ENCODE data around the gene BANP. TPM values are rescaled to one million over a fixed set of nuclear protein-coding genes. Genes with fewer than 3 reads are reported as not detected.
"Not testable (repeated sequence)": the region's sequence is repeated elsewhere in the genome, so short reads cannot be mapped to it uniquely, and the experiment has no call there.

The BANP gene
- total and polyA plus RNA-seq, 2 of the 8 experiments (the other 6 are each of a cell fraction or from before 2014, with no cell fraction given) = 25.8 to 39.8 TPM

DNA sequence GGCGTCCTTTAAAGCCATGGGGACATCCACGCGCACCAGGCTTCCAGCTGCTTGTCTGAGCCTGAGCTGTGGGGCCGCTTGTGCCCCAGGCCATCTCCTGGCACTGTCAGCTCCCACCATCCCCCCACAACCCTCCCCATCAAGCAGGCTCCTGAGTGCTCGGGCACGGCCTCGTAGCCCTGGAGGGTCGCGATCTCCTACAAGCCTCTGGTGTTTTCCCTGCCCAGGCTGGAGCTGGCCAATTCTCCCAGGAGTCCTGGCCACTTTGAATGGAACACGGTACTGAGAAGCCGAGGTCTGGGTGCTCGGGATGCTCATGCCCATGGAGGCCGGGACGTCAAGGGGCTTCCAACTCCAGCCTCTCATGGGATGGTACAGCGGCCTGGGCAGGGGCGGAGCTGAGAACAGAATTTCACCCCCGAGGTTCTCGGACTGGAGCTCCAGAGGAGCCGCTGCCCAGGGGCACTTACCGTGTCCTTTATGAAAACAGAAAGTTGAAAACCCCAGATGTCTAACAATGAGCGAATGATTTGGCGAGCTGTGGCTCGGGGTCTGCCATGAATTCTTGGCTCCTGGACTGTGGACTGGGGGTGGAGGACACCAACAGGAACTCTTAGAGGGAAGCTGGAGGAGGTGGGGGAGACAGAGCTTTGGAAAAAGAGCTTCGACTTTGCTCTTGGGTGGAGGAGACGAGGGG, 142.5 kb downstream of the BANP start:
- DNase-seq (ENCODE audit: low read depth in 1 of 2, low spot score in 2 of 2); H4K8ac ChIP-seq (ENCODE audit: extremely low read depth, insufficient read depth, low read length); H3K27ac ChIP-seq (ENCODE audit: low read depth, low read length); H3K79me2 ChIP-seq (ENCODE audit: control insufficient read depth in 1 of 2, insufficient read depth in 2 of 2, low read length in 2 of 2); H4K20me1 ChIP-seq (replicated peaks in 1 of 2; ENCODE audit: control insufficient read depth in 1 of 2, insufficient read depth in 2 of 2, low read length in 2 of 2); H3K4ac ChIP-seq (replicated peaks; ENCODE audit: insufficient read length, low read depth, low read length); H2BK120ac ChIP-seq (replicated peaks; ENCODE audit: low read depth, low read length); H3K79me1 ChIP-seq (ENCODE audit: low read depth, low read length); FAIRE-seq; H2BK12ac ChIP-seq (ENCODE audit: low read depth, low read length); POLR2A ChIA-PET (ENCODE audit: partially characterized antibody); CTCF ChIA-PET (ENCODE audit: partially characterized antibody); H4K91ac ChIP-seq (replicated peaks; ENCODE audit: insufficient read length, low read length); H2BK15ac ChIP-seq (ENCODE audit: low read length); H3K27me3 ChIP-seq (replicated peaks in 1 of 4; ENCODE audit: control insufficient read depth in 3 of 4, extremely low read depth in 1 of 4, insufficient read depth in 3 of 4, low read length in 3 of 4); H3K4me2 ChIP-seq (ENCODE audit: insufficient read depth in 1 of 2, low read depth in 2 of 2, low read length in 2 of 2); H3K56ac ChIP-seq (replicated peaks; ENCODE audit: insufficient read length, low read depth, low read length); H3K23ac ChIP-seq (ENCODE audit: insufficient read length); H2AK5ac ChIP-seq (ENCODE audit: low read depth, low read length); H3K14ac ChIP-seq (ENCODE audit: insufficient read length); H3K36me3 ChIP-seq (ENCODE audit: control insufficient read depth in 2 of 4, insufficient read depth in 4 of 4, low read length in 3 of 4); H3K18ac ChIP-seq (ENCODE audit: extremely low read depth, low read length); H3K9ac ChIP-seq (replicated peaks in 1 of 4; ENCODE audit: extremely low read depth in 1 of 4, low read depth in 3 of 4, low read length in 3 of 4); H3K9me3 ChIP-seq (ENCODE audit: insufficient read depth in 2 of 2, low read depth in 1 of 2, low read length in 1 of 2); H2BK20ac ChIP-seq (ENCODE audit: low read length); H3K4me3 ChIP-seq (ENCODE audit: extremely low read depth in 1 of 4, insufficient read depth in 2 of 4, low read depth in 3 of 4, low read length in 4 of 4); H2BK5ac ChIP-seq (ENCODE audit: low read depth, low read length); H3K23me2 ChIP-seq (ENCODE audit: low read depth, low read length); H4K5ac ChIP-seq (ENCODE audit: insufficient read length, low read depth, low read length); H2AFZ ChIP-seq (ENCODE audit: low read length); H3K4me1 ChIP-seq (replicated peaks in 1 of 4; ENCODE audit: control insufficient read depth in 3 of 4, insufficient read depth in 4 of 4, low read length in 3 of 4): not testable (repeated sequence)
- WGBS, 2 experiments (ENCODE audit: extremely low coverage in 1 of 2, insufficient coverage in 1 of 2, insufficient read length in 1 of 2, insufficient replicate concordance in 2 of 2, low coverage in 1 of 2, low lambda C conversion rate in 2 of 2, missing lambda C conversion rate in 1 of 2) = 94% methylated on average over 20 of the region's 25 CpGs; no CpG with 5 or more reads in 1 of the 2 experiments

- H4K20me1 ChIP-seq (replicated peaks in 1 of 2; ENCODE audit: control insufficient read depth in 1 of 2, insufficient read depth in 2 of 2, low read length in 2 of 2); H3K27ac ChIP-seq (ENCODE audit: low read depth, low read length); H4K8ac ChIP-seq (ENCODE audit: extremely low read depth, insufficient read depth, low read length); POLR2A ChIA-PET (ENCODE audit: partially characterized antibody); H2BK120ac ChIP-seq (replicated peaks; ENCODE audit: low read depth, low read length); H4K91ac ChIP-seq (replicated peaks; ENCODE audit: insufficient read length, low read length); H2BK15ac ChIP-seq (ENCODE audit: low read length); H2BK5ac ChIP-seq (ENCODE audit: low read depth, low read length); H3K9me3 ChIP-seq (ENCODE audit: insufficient read depth in 2 of 2, low read depth in 1 of 2, low read length in 1 of 2); CTCF ChIA-PET (ENCODE audit: partially characterized antibody); H2BK12ac ChIP-seq (ENCODE audit: low read depth, low read length); H3K4me2 ChIP-seq (ENCODE audit: insufficient read depth in 1 of 2, low read depth in 2 of 2, low read length in 2 of 2); H2BK20ac ChIP-seq (ENCODE audit: low read length); H3K56ac ChIP-seq (replicated peaks; ENCODE audit: insufficient read length, low read depth, low read length); H3K4me1 ChIP-seq (replicated peaks in 1 of 4; ENCODE audit: control insufficient read depth in 3 of 4, insufficient read depth in 4 of 4, low read length in 3 of 4); FAIRE-seq; H3K23me2 ChIP-seq (ENCODE audit: low read depth, low read length); H3K79me2 ChIP-seq (ENCODE audit: control insufficient read depth in 1 of 2, insufficient read depth in 2 of 2, low read length in 2 of 2); H3K23ac ChIP-seq (ENCODE audit: insufficient read length); H3K9ac ChIP-seq (replicated peaks in 1 of 4; ENCODE audit: extremely low read depth in 1 of 4, low read depth in 3 of 4, low read length in 3 of 4); H3K18ac ChIP-seq (ENCODE audit: extremely low read depth, low read length); H3K4me3 ChIP-seq (ENCODE audit: extremely low read depth in 1 of 4, insufficient read depth in 2 of 4, low read depth in 3 of 4, low read length in 4 of 4); H3K27me3 ChIP-seq (replicated peaks in 1 of 4; ENCODE audit: control insufficient read depth in 3 of 4, extremely low read depth in 1 of 4, insufficient read depth in 3 of 4, low read length in 3 of 4); H4K5ac ChIP-seq (ENCODE audit: insufficient read length, low read depth, low read length); H2AFZ ChIP-seq (ENCODE audit: low read length); H2AK5ac ChIP-seq (ENCODE audit: low read depth, low read length); H3K4ac ChIP-seq (replicated peaks; ENCODE audit: insufficient read length, low read depth, low read length); H3K79me1 ChIP-seq (ENCODE audit: low read depth, low read length); H3K14ac ChIP-seq (ENCODE audit: insufficient read length); H3K36me3 ChIP-seq (ENCODE audit: control insufficient read depth in 2 of 4, insufficient read depth in 4 of 4, low read length in 3 of 4); DNase-seq (ENCODE audit: low read depth in 1 of 2, low spot score in 2 of 2): not testable (repeated sequence)
- 85% methylated on average over 9 of the region's 17 CpGs; no CpG with 5 or more reads in 1 of the 2 experiments for WGBS, 2 experiments (ENCODE audit: extremely low coverage in 1 of 2, insufficient coverage in 1 of 2, insufficient read length in 1 of 2, insufficient replicate concordance in 2 of 2, low coverage in 1 of 2, low lambda C conversion rate in 2 of 2, missing lambda C conversion rate in 1 of 2)
These were observed 143.0 kb downstream of the BANP start for GRCh38 chr16:88094253-88094575.
